A673 (cell line): Measurements from ENCODE around the gene SLIT3.

Experiments
- CTCF ChIP-seq: fragments of 300-800, 200-600 bp; sonication (generic); conservative IDR thresholded peaks from 2 replicates; pipeline ENCODE4 v1.5.1; 2017; ENCODE audit warnings: low read depth, mild to moderate bottlenecking, antibody characterized with exemption, low read length, moderate library complexity, mixed read lengths
- EZH2 ChIP-seq: fragments of 200-600 bp; sonication (generic); IDR thresholded peaks from 2 replicates; pipeline ENCODE4 v1.6.1; 2017; ENCODE audit warnings: borderline replicate concordance, low read depth, mild to moderate bottlenecking, mixed read lengths, antibody characterized with exemption, low read length; ENCODE audit not compliant: poor library complexity, severe bottlenecking

GRCh38 chr5:168837852-168838251, 463.1 kb downstream of the SLIT3 start:
- TF ChIP-seq EZH2 (no peak), CTCF (no peak)
